MM.1S (cell line): ENCODE measurements around the gene WNT5B.

Experiments used
- DNase-seq: peaks from one replicate; pipeline ENCODE4 v3.0.0-alpha.2; 2015
- H2AFZ ChIP-seq: fragments of 300-600 bp; sonication (generic); 2 replicates; pipeline ENCODE4 v1.6.0; 2016; ENCODE audit warnings: antibody characterized with exemption, low read length
- H3F3A ChIP-seq: fragments of 300-600 bp; sonication (generic); 2 replicates; pipeline ENCODE4 v1.6.1; 2016; ENCODE audit warnings: mild to moderate bottlenecking, antibody characterized with exemption, low read length, moderate library complexity, mixed read lengths; ENCODE audit not compliant: insufficient read depth
- H3K27ac ChIP-seq: fragments of 300-600 bp; sonication (generic); 2 replicates; pipeline ENCODE4 v1.5.1; 2016; ENCODE audit warnings: mild to moderate bottlenecking, low read length
- H3K27me3 ChIP-seq: fragments of 300-600 bp; sonication (generic); replicated peaks from 2 replicates; pipeline ENCODE4 v1.6.0; 2016; ENCODE audit warnings: low read length; ENCODE audit not compliant: insufficient read depth
- H3K36me3 ChIP-seq: fragments of 300-600 bp; sonication (generic); replicated peaks from 2 replicates; pipeline ENCODE4 v1.6.1; 2016; ENCODE audit warnings: mild to moderate bottlenecking, low read length, mixed read lengths; ENCODE audit not compliant: insufficient read depth
- H3K4me1 ChIP-seq: fragments of 300-600 bp; sonication (generic); 2 replicates; pipeline ENCODE4 v1.6.1; 2016; ENCODE audit warnings: low read length, mixed read lengths
- H3K4me2 ChIP-seq: fragments of 300-600 bp; sonication (generic); 2 replicates; pipeline ENCODE4 v1.6.0; 2016; ENCODE audit warnings: low read depth, low read length
- H3K4me3 ChIP-seq: fragments of 300-600 bp; sonication (generic); 2 replicates; pipeline ENCODE4 v1.5.1; 2016; ENCODE audit warnings: low read length, mixed read lengths
- H3K79me2 ChIP-seq: fragments of 300-600 bp; sonication (generic); 2 replicates; pipeline ENCODE4 v1.6.1; 2016; ENCODE audit warnings: mixed run types, low read length, mixed read lengths
- H3K9ac ChIP-seq: fragments of 300-600 bp; sonication (generic); 2 replicates; pipeline ENCODE4 v1.6.1; 2016; ENCODE audit warnings: low read length, mixed read lengths
- H3K9me2 ChIP-seq: fragments of 300-600 bp; sonication (generic); replicated peaks from 2 replicates; pipeline ENCODE4 v1.6.1; 2016; ENCODE audit warnings: mild to moderate bottlenecking, low read length, mixed read lengths; ENCODE audit not compliant: insufficient read depth
- H3K9me3 ChIP-seq: fragments of 300-600 bp; sonication (generic); replicated peaks from 2 replicates; pipeline ENCODE4 v1.6.1; 2016; ENCODE audit warnings: mild to moderate bottlenecking, low read length, mixed read lengths; ENCODE audit not compliant: insufficient read depth
- H4K20me1 ChIP-seq: fragments of 300-600 bp; sonication (generic); 2 replicates; pipeline ENCODE4 v1.6.1; 2016; ENCODE audit warnings: mild to moderate bottlenecking, low read length, moderate library complexity, mixed read lengths; ENCODE audit not compliant: insufficient read depth
- EZH2 ChIP-seq: fragments of 300-600 bp; sonication (generic); optimal IDR thresholded peaks from 2 replicates; pipeline ENCODE3; 2017; ENCODE audit warnings: low read depth, mild to moderate bottlenecking, antibody characterized with exemption, low read length, mixed read lengths
- EZH2phosphoT487 ChIP-seq: fragments of 300-600 bp; sonication (generic); IDR thresholded peaks from 2 replicates; pipeline ENCODE4 v1.6.1; 2018; ENCODE audit warnings: antibody characterized with exemption, low read length
- TF ChIP-seq, protein P1 (sequence below): fragments of 300-600 bp; sonication (generic); IDR thresholded peaks from 2 replicates; pipeline ENCODE4 v1.5.1; 2016; ENCODE audit warnings: antibody characterized with exemption, low read length, mixed read lengths

WNT5B gene

DNA sequence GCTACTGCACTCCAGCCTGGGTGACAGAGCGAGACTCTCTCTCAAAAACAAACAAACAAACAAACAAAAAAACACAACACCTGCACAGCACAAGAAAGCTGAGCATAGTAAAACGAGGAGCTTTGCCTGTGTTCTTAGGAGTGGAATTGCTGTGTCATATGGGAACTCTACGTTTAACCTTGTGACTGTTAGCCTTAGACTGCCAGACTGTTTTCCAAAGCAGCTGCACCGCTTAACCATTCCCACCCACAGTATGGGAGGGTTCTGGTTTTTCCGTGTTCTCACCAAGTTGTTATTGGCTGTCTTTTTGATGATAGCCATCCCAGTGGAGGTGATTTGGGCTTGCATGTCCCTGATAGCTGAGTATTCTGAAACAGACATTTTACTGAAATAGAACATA lies 9.2 kb downstream of the WNT5B start:
- H4K20me1 ChIP-seq = 0 out of 2 replicates have a peak, but pooled peaks cover 2% of the 10 kb centered on the region
- no peak overlapping the region for H3K27ac ChIP-seq
- H3K36me3 ChIP-seq = 0 out of 2 replicates have a peak, but pooled peaks cover 3% of the 10 kb centered on the region
- H3K9ac ChIP-seq = no peak overlapping the region
- H3K4me1 ChIP-seq = no peaks in the 10 kb centered on the region
- no peak for DNase-seq
- H3F3A ChIP-seq = no peaks in the 10 kb centered on the region
- H3K9me3 ChIP-seq = no peaks in the 10 kb centered on the region
- no peaks in the 10 kb centered on the region for H3K27me3 ChIP-seq
- TF ChIP-seq EZH2 (no peak), EZH2phosphoT487 (no peak)
- TF ChIP-seq, protein P1, sequence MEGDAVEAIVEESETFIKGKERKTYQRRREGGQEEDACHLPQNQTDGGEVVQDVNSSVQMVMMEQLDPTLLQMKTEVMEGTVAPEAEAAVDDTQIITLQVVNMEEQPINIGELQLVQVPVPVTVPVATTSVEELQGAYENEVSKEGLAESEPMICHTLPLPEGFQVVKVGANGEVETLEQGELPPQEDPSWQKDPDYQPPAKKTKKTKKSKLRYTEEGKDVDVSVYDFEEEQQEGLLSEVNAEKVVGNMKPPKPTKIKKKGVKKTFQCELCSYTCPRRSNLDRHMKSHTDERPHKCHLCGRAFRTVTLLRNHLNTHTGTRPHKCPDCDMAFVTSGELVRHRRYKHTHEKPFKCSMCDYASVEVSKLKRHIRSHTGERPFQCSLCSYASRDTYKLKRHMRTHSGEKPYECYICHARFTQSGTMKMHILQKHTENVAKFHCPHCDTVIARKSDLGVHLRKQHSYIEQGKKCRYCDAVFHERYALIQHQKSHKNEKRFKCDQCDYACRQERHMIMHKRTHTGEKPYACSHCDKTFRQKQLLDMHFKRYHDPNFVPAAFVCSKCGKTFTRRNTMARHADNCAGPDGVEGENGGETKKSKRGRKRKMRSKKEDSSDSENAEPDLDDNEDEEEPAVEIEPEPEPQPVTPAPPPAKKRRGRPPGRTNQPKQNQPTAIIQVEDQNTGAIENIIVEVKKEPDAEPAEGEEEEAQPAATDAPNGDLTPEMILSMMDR = no peak
- no peak overlapping the region for H3K4me2 ChIP-seq
- no peak overlapping the region for H3K4me3 ChIP-seq
- no peaks in the 10 kb centered on the region for H3K9me2 ChIP-seq
- H2AFZ ChIP-seq = no peak overlapping the region
- H3K79me2 ChIP-seq = peaks cover 27% of the 10 kb centered on the region

DNA sequence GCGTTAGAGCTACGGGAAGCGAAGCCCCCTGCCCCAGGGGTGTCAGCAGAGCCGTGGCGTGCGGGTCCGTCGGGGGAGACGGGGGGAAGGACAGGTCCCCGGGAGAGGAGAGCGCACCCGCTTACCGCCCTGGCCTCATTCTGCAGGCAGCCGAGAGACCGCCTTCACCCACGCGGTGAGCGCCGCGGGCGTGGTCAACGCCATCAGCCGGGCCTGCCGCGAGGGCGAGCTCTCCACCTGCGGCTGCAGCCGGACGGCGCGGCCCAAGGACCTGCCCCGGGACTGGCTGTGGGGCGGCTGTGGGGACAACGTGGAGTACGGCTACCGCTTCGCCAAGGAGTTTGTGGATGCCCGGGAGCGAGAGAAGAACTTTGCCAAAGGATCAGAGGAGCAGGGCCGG lies 10.5 kb downstream of the WNT5B start:
- Histone ChIP-seq H3K4me2 (no peak overlapping the region), H2AFZ (no peak overlapping the region), H3K9me3 (no peaks in the 10 kb centered on the region), H3K9me2 (no peaks in the 10 kb centered on the region), H3F3A (no peaks in the 10 kb centered on the region), H3K9ac (no peak overlapping the region), H3K79me2 (peaks cover 29% of the 10 kb centered on the region), H3K36me3 (peaks cover 3% of the 10 kb centered on the region; the same call in 1 of the 2 replicates), H3K27ac (no peak overlapping the region), H4K20me1 (peaks cover 2% of the 10 kb centered on the region; the same call in 1 of the 2 replicates), H3K27me3 (no peaks in the 10 kb centered on the region), H3K4me1 (no peaks in the 10 kb centered on the region), H3K4me3 (no peak overlapping the region)
- DNase-seq = no peak
- TF ChIP-seq EZH2 = no peak
- TF ChIP-seq, protein P1 = no peak
- no peak for TF ChIP-seq EZH2phosphoT487

DNA sequence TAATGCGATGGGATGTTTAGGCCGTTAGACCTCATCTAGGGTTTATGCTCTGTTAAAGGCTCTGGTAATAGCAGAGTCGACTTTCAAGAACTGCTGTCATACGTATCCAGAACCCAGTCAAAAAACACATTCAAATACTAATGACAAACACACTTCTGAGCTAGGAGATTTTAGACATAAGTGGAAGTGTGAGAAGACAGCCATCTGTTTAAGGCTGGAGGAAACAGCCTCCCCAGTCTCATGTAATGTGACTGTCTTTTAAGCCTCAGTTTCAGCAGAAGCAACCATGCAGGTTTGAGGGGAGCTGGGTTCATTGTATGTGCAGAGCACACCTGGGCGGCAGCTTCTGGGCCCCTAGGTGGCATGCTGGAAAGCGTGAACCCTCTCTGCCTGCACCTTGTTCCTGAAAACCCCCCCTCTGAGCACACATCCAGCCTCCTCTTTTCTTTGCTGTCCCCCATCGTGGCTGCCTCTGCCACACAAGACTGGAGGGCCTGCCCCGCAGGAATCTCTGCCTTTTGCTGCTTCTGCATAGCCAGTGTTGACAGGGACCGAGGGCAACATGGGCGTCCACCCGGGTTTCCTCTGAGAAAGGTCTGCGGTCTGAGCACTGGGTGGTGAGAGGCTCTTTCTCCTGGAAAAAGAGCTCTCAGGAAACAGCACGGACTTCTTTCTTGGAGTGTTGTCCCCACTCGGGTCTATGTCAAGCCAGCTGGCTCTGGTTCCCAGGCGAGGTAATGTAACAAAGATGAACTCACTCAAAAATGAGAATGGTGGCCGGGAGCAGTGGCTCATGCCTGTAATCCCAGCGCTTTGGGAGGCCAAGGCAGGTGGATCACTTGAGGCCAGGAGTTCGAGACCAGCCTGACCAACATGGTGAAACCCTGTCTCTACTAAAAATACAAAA lies 11.6 kb downstream of the WNT5B start:
- Histone ChIP-seq H3K9me2 (no peaks in the 10 kb centered on the region), H3K27me3 (no peaks in the 10 kb centered on the region), H3K9me3 (no peaks in the 10 kb centered on the region), H3F3A (no peaks in the 10 kb centered on the region), H3K79me2 (peaks cover 33% of the 10 kb centered on the region), H3K4me3 (no peak overlapping the region), H3K36me3 (no peaks in the 10 kb centered on the region; the same call in 1 of the 2 replicates), H3K4me1 (no peaks in the 10 kb centered on the region), H3K27ac (no peak overlapping the region), H4K20me1 (peaks cover 2% of the 10 kb centered on the region; the same call in 1 of the 2 replicates), H2AFZ (no peak overlapping the region), H3K4me2 (no peak overlapping the region), H3K9ac (no peak overlapping the region)
- DNase-seq = no peak
- TF ChIP-seq EZH2 (no peak), EZH2phosphoT487 (no peak)
- TF ChIP-seq, protein P1 = no peak
